Thoracic aorta (tissue), 2 donors: ENCODE measurements around the gene DCST2. TPM values are rescaled to one million over a fixed set of nuclear protein-coding genes. Genes with fewer than 3 reads are reported as not detected.

Experiments used
- ATAC-seq: fragments of 150-250 bp; one replicate; pipeline ENCODE4 v1.8.0; 2017; ENCODE audit warnings: low read depth; ENCODE audit not compliant: insufficient number of reproducible peaks, low FRiP score
- DNase-seq: peaks from one replicate; pipeline ENCODE4 v3.0.0-alpha.2; 2020; ENCODE audit warnings: low spot score
- H3K27ac ChIP-seq, 2 donors: fragments of 200-600 bp; sonication (generic); 1 replicate in 1 of 2; 2 replicates in 1 of 2; pipeline ENCODE4 v1.5.1; 2016; ENCODE audit warnings: mild to moderate bottlenecking in 2 of 2, moderate library complexity in 2 of 2
- H3K27me3 ChIP-seq: fragments of 200-600 bp; sonication (generic); replicated peaks from 2 replicates; pipeline ENCODE4 v1.6.0; 2016; ENCODE audit warnings: mild to moderate bottlenecking; ENCODE audit not compliant: insufficient read depth
- H3K36me3 ChIP-seq: fragments of 200-600 bp; sonication (generic); one replicate; pipeline ENCODE4 v1.5.1; 2016
- H3K4me1 ChIP-seq, 2 donors: fragments of 200-600 bp; sonication (generic); 1 replicate in 1 of 2; 2 replicates in 1 of 2; pipeline versions ENCODE4 v1.5.1 to v1.6.0; 2016; ENCODE audit warnings: low read depth in 2 of 2, mild to moderate bottlenecking in 1 of 2; ENCODE audit not compliant: control insufficient read depth in 1 of 2
- H3K4me3 ChIP-seq: fragments of 200-600 bp; sonication (generic); 2 replicates; pipeline ENCODE4 v1.5.1; 2016; ENCODE audit warnings: mild to moderate bottlenecking
- H3K9me3 ChIP-seq: fragments of 200-600 bp; sonication (generic); 2 replicates; pipeline ENCODE4 v1.5.1; 2016
- CTCF ChIP-seq: fragments of 200-600 bp; sonication (generic); IDR thresholded peaks from one replicate; pipeline ENCODE4 v1.5.1; 2019; ENCODE audit warnings: antibody characterized with exemption
- total RNA-seq, 2 donors: library from RNA; depleted of rRNA; stranded (reverse); fragments of >200 nt; gene quantifications; one replicate each; pipeline versions ENCODE4 v1.1.0 to v1.2.3, GENCODE V29; 2016

Gene DCST2
- total RNA-seq, 2 donors from 2014 or later: 0.42 TPM; not detected in 1

- Histone ChIP-seq H3K4me3 (no peak overlapping the region), H3K27ac (peak overlapping the region; percentile 98 to 99), H3K4me1 (peaks cover 33 to 51% of the 10 kb centered on the region in 2 donors), H3K27me3 (no peaks in the 10 kb centered on the region), H3K9me3 (no peaks in the 10 kb centered on the region), H3K36me3 (peaks cover 33% of the 10 kb centered on the region)
- DNase-seq: no peak
- TF ChIP-seq CTCF: no peak
- no peak for ATAC-seq
Observed at GRCh38 chr1:154968731-154969130, 64.8 kb downstream of the DCST2 start.

Other genes with a start within 250 kb of the DCST2 start
- gene KCNN3, start 163.5 kb downstream of the DCST2 start, total RNA-seq: 1 to 10 TPM in 1 of 2 donors, under 1 TPM in 1; 0.95 to 1.8 TPM
- 10 to 100 TPM in 1 of 2 donors, 1 to 10 TPM in 1; 9.7 to 13.8 TPM for gene PMVK, start 97.1 kb downstream of the DCST2 start, total RNA-seq
- gene PBXIP1, start 77.7 kb downstream of the DCST2 start, total RNA-seq: 100 to 1,000 TPM; 185 to 227 TPM
- 10 to 100 TPM; 17.8 to 21.4 TPM for gene PYGO2, start 72.0 kb downstream of the DCST2 start, total RNA-seq
- gene SHC1, start 63.0 kb downstream of the DCST2 start, total RNA-seq: 100 to 1,000 TPM; 129 to 174 TPM
- gene CKS1B, start 59.1 kb downstream of the DCST2 start, total RNA-seq: 10 to 100 TPM; 13.5 to 23.7 TPM
- gene FLAD1, start 50.4 kb downstream of the DCST2 start, total RNA-seq: 10 to 100 TPM; 23.8 to 27.2 TPM
- not detected for gene LENEP, start 40.2 kb downstream of the DCST2 start, total RNA-seq
- 10 to 100 TPM; 35.3 to 66.3 TPM for gene ZBTB7B, start 31.0 kb downstream of the DCST2 start, total RNA-seq
- not detected for gene DCST1, start within 50 bp of the DCST2 start, total RNA-seq
- 100 to 1,000 TPM; 119 to 144 TPM for gene ADAM15, start 17.5 kb upstream of the DCST2 start, total RNA-seq
- 1 to 10 TPM; 1.9 to 2.8 TPM for gene EFNA4, start 30.0 kb upstream of the DCST2 start, total RNA-seq
- gene EFNA3, start 45.1 kb upstream of the DCST2 start, total RNA-seq: 1 to 10 TPM; 1.5 to 3.2 TPM
- 10 to 100 TPM in 1 of 2 donors, 1 to 10 TPM in 1; 4.6 to 15.4 TPM for gene EFNA1, start 94.1 kb upstream of the DCST2 start, total RNA-seq
- 10 to 100 TPM; 13.0 to 22.2 TPM for gene SLC50A1, start 102.1 kb upstream of the DCST2 start, total RNA-seq
- gene DPM3, start 106.8 kb upstream of the DCST2 start, total RNA-seq: 10 to 100 TPM; 28.8 to 68.6 TPM
- gene KRTCAP2, start 139.5 kb upstream of the DCST2 start, total RNA-seq: 100 to 1,000 TPM; 106 to 112 TPM
- 1 to 10 TPM; 2.7 to 5.8 TPM for gene TRIM46, start 140.1 kb upstream of the DCST2 start, total RNA-seq
- gene THBS3, start 174.1 kb upstream of the DCST2 start, total RNA-seq: 10 to 100 TPM; 45.3 to 81.6 TPM
- 10 to 100 TPM; 21.7 to 22.9 TPM for gene MTX1, start 174.9 kb upstream of the DCST2 start, total RNA-seq
- 10 to 100 TPM; 14.7 to 16.1 TPM for gene ENTREP3, start 221.7 kb upstream of the DCST2 start, total RNA-seq
- 10 to 100 TPM; 32.5 to 50.2 TPM for gene SCAMP3, start 228.6 kb upstream of the DCST2 start, total RNA-seq
- gene CLK2, start 239.7 kb upstream of the DCST2 start, total RNA-seq: 10 to 100 TPM; 26.9 to 50.7 TPM
- 1 to 10 TPM in 1 of 2 donors, under 1 TPM in 1; 0.92 to 1.9 TPM for gene HCN3, start 243.7 kb upstream of the DCST2 start, total RNA-seq